Spleen (tissue), 11 donors: ENCODE results near the gene TP53INP2. TPM values are rescaled to one million over a fixed set of nuclear protein-coding genes. Genes with fewer than 3 reads are reported as not detected.

Source experiments
- DNase-seq: peaks from one replicate; pipeline ENCODE4 v3.0.0-alpha.2; 2020
- H3K27ac ChIP-seq, 8 donors: fragments of 200-600 bp; sonication (generic) in 7 of 8; 1 replicate in 4 of 8; 2 replicates in 4 of 8; pipeline versions ENCODE4 v1.5.0 to v1.8.0; 2016 to 2021; ENCODE audit warnings: inconsistent platforms in 4 of 8, mild to moderate bottlenecking in 4 of 8, moderate library complexity in 1 of 8
- H3K27me3 ChIP-seq, 7 donors: fragments of 200-600 bp; sonication (generic) in 6 of 7; replicated peaks in 1 of 7; 1 replicate in 4 of 7; 2 replicates in 3 of 7; pipeline versions ENCODE4 v1.5.0 to v1.8.0; 2016 to 2021; ENCODE audit warnings: inconsistent platforms in 3 of 7, mild to moderate bottlenecking in 1 of 7
- H3K36me3 ChIP-seq, 6 donors: fragments of 200-600 bp; sonication (generic) in 5 of 6; 1 replicate in 4 of 6; 2 replicates in 2 of 6; pipeline versions ENCODE4 v1.5.0 to v1.8.0; 2016 to 2021; ENCODE audit warnings: inconsistent platforms in 2 of 6
- H3K4me1 ChIP-seq, 6 donors: fragments of 200-600 bp; sonication (generic) in 5 of 6; 1 replicate in 3 of 6; 2 replicates in 3 of 6; pipeline versions ENCODE4 v1.5.0 to v1.8.0; 2016 to 2021; ENCODE audit warnings: inconsistent platforms in 3 of 6
- H3K4me3 ChIP-seq, 8 donors: fragments of 200-600 bp; sonication (generic) in 7 of 8; 1 replicate in 4 of 8; 2 replicates in 4 of 8; pipeline versions ENCODE4 v1.5.0 to v1.8.0; 2016 to 2021; ENCODE audit warnings: inconsistent platforms in 4 of 8, mild to moderate bottlenecking in 4 of 8, moderate library complexity in 2 of 8
- H3K9me3 ChIP-seq, 8 donors: fragments of 200-600 bp; sonication (generic) in 7 of 8; 1 replicate in 4 of 8; 2 replicates in 4 of 8; pipeline versions ENCODE4 v1.5.0 to v1.8.0; 2016 to 2021; ENCODE audit warnings: inconsistent platforms in 4 of 8
- POLR2A ChIP-seq, 3 donors: fragments of 450-650 bp; IDR thresholded peaks; one replicate each; pipeline ENCODE4 v1.5.1; 2017; ENCODE audit warnings: antibody characterized with exemption in 3 of 3, mild to moderate bottlenecking in 1 of 3
- POLR2AphosphoS5 ChIP-seq, 3 donors: sonication (generic); formaldehyde crosslinking; IDR thresholded peaks; one replicate each; pipeline ENCODE4 v1.5.1; 2017; ENCODE audit warnings: antibody characterized with exemption in 3 of 3
- WGBS, 5 donors: extraction: QIAGEN DNeasy Blood & Tissue Kit in 3 of 5; methylation state at CpG; one replicate each; pipeline versions ENCODE4 v1.1.5 to v1.1.7; 2013 to 2018; 5-methylcytosine and 5-hydroxymethylcytosine counted together
- intact Hi-C: fragments of 100-400 bp; cut with DNase I; formaldehyde crosslinking; loops from one replicate; pipeline ENCODE4 v1.15.0; 2023; ENCODE audit warnings: low total_unique reads
- polyA plus RNA-seq, 3 donors: library from polyadenylated mRNA; stranded (reverse); fragments of 200-250 nt; gene quantifications; one replicate each; pipeline ENCODE4 v1.2.1, GENCODE V29; 2013
- total RNA-seq, 7 donors: library from RNA; depleted of rRNA in 3 of 7; stranded (reverse); fragments of >200 nt in 3 of 7; fragmentation: NEBNext Ultra II Directional in 4 of 7; extraction: Animal tissue kit (Norgen Biotek cat#: 25700) in 4 of 7; gene quantifications; one replicate each; pipeline versions ENCODE4 v1.1.0 to v1.2.1, GENCODE V29; 2016 to 2021
- TF ChIP-seq, protein P1 (sequence below), 11 experiments: fragments of 200-600 bp in 7 of 11; fragments of 450-650 bp in 4 of 11; sonication (generic) in 4 of 11; IDR thresholded peaks in 8 of 11; conservative IDR thresholded peaks in 3 of 11; 1 replicate in 7 of 11; 2 replicates in 4 of 11; pipeline versions ENCODE4 v1.4.0 to v1.8.0; 2016 to 2021; ENCODE audit warnings: antibody characterized with exemption in 11 of 11, inconsistent platforms in 4 of 11, mild to moderate bottlenecking in 1 of 11
- donor health status: healthy with polysubstance abuse.
- donor health status: DM: no; HTN: no; CAD: no; lungs with moderate emphysema.
- donor health status: DM: no; HTN: no; CAD: no.
- donor health status: Bipolar disorder and iron deficiency.
- donor health status: healthy.
- donor health status: DM: no; HTN: no; CAD: no.
- donor health status: DM: yes; HTN: yes; CAD: no.

The TP53INP2 gene
- total and polyA plus RNA-seq, 10 donors = 2.0 to 10.6 (median 6.4) TPM

DNA sequence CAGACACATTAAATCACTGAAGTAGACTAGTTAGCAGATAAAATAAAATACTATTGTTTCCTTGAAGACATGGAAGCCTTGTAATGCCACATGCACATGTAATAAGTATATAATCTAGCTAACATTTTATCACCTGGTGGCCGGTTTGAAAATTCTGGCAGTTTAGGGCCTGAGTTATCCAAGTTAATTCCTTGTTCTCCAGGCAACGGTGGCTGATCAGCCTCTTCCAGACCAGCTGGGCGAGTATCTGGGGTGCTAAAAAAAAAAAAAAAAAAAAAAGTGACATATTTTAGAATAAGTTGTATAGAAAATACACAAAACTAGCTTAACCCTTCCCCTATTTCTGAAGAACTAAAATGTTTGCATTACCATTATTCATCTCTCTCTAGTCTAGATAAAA, 42.5 kb downstream of the TP53INP2 start:
- Histone ChIP-seq H3K36me3 (peaks cover 2 to 99% (median 73%) of the 10 kb centered on the region in 6 donors), H3K27ac (no peak overlapping the region), H3K4me1 (no peaks in the 10 kb centered on the region), H3K27me3 (no peaks in the 10 kb centered on the region), H3K9me3 (no peaks in the 10 kb centered on the region), H3K4me3 (no peak overlapping the region)
- DNase-seq = no peak
- intact Hi-C loops = no loop called here
- TF ChIP-seq POLR2AphosphoS5 (IDR thresholded peaks at IDR 0.05) (no peak), POLR2A (IDR thresholded peaks at IDR 0.05) (no peak)
- TF ChIP-seq, protein P1, sequence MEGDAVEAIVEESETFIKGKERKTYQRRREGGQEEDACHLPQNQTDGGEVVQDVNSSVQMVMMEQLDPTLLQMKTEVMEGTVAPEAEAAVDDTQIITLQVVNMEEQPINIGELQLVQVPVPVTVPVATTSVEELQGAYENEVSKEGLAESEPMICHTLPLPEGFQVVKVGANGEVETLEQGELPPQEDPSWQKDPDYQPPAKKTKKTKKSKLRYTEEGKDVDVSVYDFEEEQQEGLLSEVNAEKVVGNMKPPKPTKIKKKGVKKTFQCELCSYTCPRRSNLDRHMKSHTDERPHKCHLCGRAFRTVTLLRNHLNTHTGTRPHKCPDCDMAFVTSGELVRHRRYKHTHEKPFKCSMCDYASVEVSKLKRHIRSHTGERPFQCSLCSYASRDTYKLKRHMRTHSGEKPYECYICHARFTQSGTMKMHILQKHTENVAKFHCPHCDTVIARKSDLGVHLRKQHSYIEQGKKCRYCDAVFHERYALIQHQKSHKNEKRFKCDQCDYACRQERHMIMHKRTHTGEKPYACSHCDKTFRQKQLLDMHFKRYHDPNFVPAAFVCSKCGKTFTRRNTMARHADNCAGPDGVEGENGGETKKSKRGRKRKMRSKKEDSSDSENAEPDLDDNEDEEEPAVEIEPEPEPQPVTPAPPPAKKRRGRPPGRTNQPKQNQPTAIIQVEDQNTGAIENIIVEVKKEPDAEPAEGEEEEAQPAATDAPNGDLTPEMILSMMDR (IDR thresholded peaks at IDR 0.05 in 8 of 11, conservative IDR thresholded peaks at IDR 0.05 in 3 of 11) = no peak
- WGBS, 5 donors = 90 to 97% (median 94%) methylated on average over 3 of the region's 3 CpGs

DNA sequence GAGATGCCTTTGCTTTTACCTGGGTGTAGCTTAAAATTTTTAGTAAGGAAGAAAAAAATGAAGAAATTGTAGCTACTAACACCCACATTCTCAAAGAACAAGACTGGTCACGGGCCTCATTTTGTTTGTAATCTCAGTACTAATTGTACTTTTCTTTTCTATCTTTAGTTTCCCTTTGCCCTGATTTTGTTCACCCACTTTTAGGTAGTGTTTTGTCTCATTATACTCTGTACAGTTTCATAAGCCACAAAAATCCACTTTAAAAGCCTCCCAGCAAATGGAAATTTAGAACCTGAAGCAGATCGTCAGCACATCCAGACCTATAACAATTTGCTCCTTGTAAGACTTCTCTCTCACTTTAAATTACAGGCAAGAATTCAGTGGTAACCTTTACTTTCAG, 43.3 kb downstream of the TP53INP2 start:
- no peak for DNase-seq
- no peaks in the 10 kb centered on the region for H3K9me3 ChIP-seq
- no peak overlapping the region for H3K27ac ChIP-seq
- no peak for TF ChIP-seq POLR2A (IDR thresholded peaks at IDR 0.05)
- TF ChIP-seq, protein P1 (IDR thresholded peaks at IDR 0.05 in 8 of 11, conservative IDR thresholded peaks at IDR 0.05 in 3 of 11) = no peak
- no peak for TF ChIP-seq POLR2AphosphoS5 (IDR thresholded peaks at IDR 0.05)
- intact Hi-C loops = no loop called here
- H3K4me3 ChIP-seq = no peak overlapping the region
- 74 to 88% (median 80%) methylated on average over 2 of the region's 2 CpGs for WGBS, 5 donors
- H3K36me3 ChIP-seq = peaks cover 2 to 99% (median 72%) of the 10 kb centered on the region in 6 donors
- no peaks in the 10 kb centered on the region for H3K4me1 ChIP-seq
- no peaks in the 10 kb centered on the region for H3K27me3 ChIP-seq

DNA sequence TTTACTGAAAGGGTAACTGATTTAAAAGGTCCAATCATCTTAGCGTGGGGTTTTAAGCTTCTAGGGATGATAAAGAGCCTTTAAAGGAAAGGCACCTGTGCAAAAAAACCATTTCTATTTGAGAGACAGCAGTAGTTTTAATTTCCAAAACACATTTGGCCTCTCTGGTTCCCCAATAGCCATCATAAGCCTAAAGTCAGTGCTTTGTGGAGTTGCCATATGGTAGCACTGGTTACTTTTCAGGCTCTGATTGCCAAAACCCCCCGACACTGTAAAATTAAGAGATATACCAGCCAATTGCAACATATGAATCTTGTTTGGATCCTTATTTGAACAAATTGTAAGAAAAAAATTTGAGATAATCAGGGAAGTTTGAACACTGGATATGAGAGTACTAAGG, 44.6 kb downstream of the TP53INP2 start:
- 95 to 100% (median 97%) methylated on average over 2 of the region's 2 CpGs for WGBS, 5 donors
- TF ChIP-seq POLR2AphosphoS5 (IDR thresholded peaks at IDR 0.05) (no peak), POLR2A (IDR thresholded peaks at IDR 0.05) (no peak)
- TF ChIP-seq, protein P1 (IDR thresholded peaks at IDR 0.05 in 8 of 11, conservative IDR thresholded peaks at IDR 0.05 in 3 of 11) = no peak
- H3K4me1 ChIP-seq = no peaks in the 10 kb centered on the region
- H3K9me3 ChIP-seq = no peaks in the 10 kb centered on the region
- peaks cover 0 to 99% (median 68%) of the 10 kb centered on the region in 6 donors for H3K36me3 ChIP-seq
- intact Hi-C loops = no loop called here
- no peak overlapping the region for H3K4me3 ChIP-seq
- H3K27ac ChIP-seq = no peak overlapping the region
- no peak for DNase-seq
- no peaks in the 10 kb centered on the region for H3K27me3 ChIP-seq

DNA sequence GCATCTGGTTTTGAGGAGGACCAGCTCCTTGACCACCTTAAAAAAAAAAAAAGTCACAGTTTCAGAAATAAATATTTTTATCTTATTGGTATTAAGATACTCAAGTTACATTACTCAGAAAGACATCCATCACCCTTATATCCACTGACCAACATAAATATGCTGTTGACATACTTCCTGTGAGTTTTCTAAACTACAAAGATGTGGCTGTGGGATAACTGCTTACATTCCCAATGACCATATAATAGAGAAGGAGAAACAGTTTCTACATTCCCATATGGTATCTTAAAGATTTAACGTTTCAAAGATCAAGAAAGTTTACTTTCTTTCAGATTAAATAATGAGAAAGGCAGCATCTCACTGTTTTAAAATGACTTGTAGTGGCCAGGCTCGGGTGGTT, 46.3 kb downstream of the TP53INP2 start:
- Histone ChIP-seq H3K27ac (no peak overlapping the region), H3K4me1 (no peaks in the 10 kb centered on the region), H3K27me3 (no peaks in the 10 kb centered on the region), H3K4me3 (no peak overlapping the region), H3K9me3 (no peaks in the 10 kb centered on the region), H3K36me3 (peaks cover 0 to 99% (median 69%) of the 10 kb centered on the region in 6 donors)
- DNase-seq = no peak
- WGBS, 5 donors = 50 to 93% (median 73%) methylated on average over 2 of the region's 2 CpGs
- intact Hi-C loops = no loop called here
- TF ChIP-seq POLR2A (IDR thresholded peaks at IDR 0.05) (no peak), POLR2AphosphoS5 (IDR thresholded peaks at IDR 0.05) (no peak)
- TF ChIP-seq, protein P1 (IDR thresholded peaks at IDR 0.05 in 8 of 11, conservative IDR thresholded peaks at IDR 0.05 in 3 of 11) = no peak
